PC-3 (cell line): ENCODE measurements around the gene ARHGEF17.

Experiments
- EZH2 ChIP-seq: fragments of 300-600 bp; sonication (generic); IDR thresholded peaks from one replicate; pipeline ENCODE4 v1.6.1; 2017; ENCODE audit warnings: antibody characterized with exemption, mild to moderate bottlenecking, low read length; ENCODE audit not compliant: unreplicated experiment
- EZH2phosphoT487 ChIP-seq: fragments of 300-600 bp; sonication (generic); IDR thresholded peaks from 2 replicates; pipeline ENCODE4 v1.6.1; 2018; ENCODE audit warnings: mild to moderate bottlenecking, antibody characterized with exemption, low read length, borderline replicate concordance
- TF ChIP-seq, protein P1 (sequence below): fragments of 300-600 bp; sonication (generic); conservative IDR thresholded peaks from 2 replicates; pipeline ENCODE4 v1.5.1; 2017; ENCODE audit warnings: antibody characterized with exemption, low read depth, mild to moderate bottlenecking, low read length

DNA sequence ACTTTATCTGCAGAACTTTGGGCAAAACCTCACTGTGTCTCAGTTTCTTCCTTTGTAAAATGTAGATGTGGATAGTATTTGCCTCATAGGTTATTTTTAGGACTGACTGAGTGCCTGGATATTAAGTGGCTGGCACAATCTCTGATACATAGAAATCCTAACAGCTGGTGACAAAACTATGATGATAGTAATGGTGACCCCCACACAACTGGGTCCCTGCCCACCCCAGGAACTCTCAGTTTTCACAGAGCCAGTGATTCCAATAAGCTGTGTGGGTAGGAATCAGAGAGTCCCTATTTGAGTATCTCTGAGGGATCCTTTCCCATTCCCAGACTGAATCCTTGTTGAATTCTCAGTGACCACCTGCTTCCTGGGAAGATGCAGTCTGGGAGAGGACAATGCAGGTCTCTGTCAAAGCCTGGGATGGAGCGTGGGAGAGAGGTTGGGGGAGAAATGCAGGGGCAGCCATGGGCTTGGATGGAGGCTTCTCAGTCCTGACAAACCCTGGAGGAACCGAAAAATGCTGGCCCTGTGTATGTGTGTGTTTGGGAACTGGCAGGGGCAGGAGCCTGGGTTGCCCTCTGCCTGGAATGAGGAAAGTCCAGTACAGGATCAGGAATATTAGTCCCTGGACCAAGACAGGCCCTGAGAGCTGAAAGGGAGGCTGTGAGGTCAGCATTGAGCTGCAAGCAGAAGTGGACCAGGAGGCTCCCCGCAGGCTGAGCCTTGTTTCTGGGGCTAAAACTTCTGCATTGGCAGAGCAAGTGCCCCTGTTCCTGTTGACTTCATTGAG, 42.0 kb upstream of the ARHGEF17 start:
- TF ChIP-seq, protein P1, sequence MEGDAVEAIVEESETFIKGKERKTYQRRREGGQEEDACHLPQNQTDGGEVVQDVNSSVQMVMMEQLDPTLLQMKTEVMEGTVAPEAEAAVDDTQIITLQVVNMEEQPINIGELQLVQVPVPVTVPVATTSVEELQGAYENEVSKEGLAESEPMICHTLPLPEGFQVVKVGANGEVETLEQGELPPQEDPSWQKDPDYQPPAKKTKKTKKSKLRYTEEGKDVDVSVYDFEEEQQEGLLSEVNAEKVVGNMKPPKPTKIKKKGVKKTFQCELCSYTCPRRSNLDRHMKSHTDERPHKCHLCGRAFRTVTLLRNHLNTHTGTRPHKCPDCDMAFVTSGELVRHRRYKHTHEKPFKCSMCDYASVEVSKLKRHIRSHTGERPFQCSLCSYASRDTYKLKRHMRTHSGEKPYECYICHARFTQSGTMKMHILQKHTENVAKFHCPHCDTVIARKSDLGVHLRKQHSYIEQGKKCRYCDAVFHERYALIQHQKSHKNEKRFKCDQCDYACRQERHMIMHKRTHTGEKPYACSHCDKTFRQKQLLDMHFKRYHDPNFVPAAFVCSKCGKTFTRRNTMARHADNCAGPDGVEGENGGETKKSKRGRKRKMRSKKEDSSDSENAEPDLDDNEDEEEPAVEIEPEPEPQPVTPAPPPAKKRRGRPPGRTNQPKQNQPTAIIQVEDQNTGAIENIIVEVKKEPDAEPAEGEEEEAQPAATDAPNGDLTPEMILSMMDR = no peak
- TF ChIP-seq EZH2phosphoT487 (no peak), EZH2 (no peak)
